DMS79 treated with DMSO at 0.1 percent for 48 hours (cell line): ENCODE data around the gene MMP12.

Experiments
- DNase-seq: peaks from one replicate; lab custom pipeline; 2025; lab: John Stamatoyannopoulos, UW

MMP12 gene

GRCh38 chr11:102850973-102851745 is 23.6 kb downstream of the MMP12 start:
- no peak for DNase-seq

DNA sequence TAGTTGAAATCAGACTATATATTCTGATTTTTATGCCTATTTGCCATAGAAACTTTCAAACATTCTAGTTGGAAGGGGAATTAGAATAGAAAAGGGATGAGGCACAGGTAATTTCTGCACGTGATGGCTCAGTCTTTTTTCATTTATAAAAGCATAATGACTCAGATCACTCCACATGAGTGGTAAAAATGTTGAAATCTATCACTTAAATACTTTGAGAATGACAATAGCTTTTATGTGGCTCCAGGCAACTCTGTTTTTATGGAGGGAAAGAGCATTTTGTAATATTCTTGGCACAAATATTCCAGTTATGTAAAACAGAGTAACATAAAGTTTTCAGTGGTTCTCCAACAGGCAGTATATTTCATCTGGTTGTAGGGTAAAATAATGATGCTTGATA is 25.5 kb downstream of the MMP12 start:
- DNase-seq = no peak

- no peak for DNase-seq
These were observed 28.5 kb downstream of the MMP12 start for GRCh38 chr11:102846292-102846691.

GRCh38 chr11:102843489-102843888 is 31.3 kb downstream of the MMP12 start, which contains the start of gene MMP3:
Gene MMP3, minus strand, starts transcription at chr11:102843609. Its CDS starts 63 bp downstream, at chr11:102843546.
- no peak for DNase-seq

GRCh38 chr11:102842930-102843329 is 31.9 kb downstream of the MMP12 start:
- no peak for DNase-seq

GRCh38 chr11:102840018-102840417 is 34.8 kb downstream of the MMP12 start:
- no peak for DNase-seq

GRCh38 chr11:102837646-102838045 is 37.1 kb downstream of the MMP12 start:
- no peak for DNase-seq

DNA sequence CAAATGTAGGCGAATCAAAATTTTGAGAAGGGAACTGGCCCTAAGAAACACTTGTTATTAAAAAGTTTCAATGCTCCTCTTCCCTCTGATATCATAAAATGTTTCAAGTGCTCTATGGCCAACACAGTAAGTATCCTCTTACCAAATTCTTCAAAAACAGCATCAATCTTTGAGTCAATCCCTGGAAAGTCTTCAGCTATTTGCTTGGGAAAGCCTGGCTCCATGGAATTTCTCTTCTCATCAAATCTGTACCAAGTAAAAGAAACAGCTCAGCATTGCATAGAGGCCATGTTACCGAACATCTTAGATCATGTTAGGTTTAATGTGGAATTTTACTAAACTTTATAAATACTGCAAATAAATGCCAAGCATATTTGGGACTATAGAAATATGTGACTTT is 37.6 kb downstream of the MMP12 start:
- DNase-seq = no peak

GRCh38 chr11:102836290-102836875 is 38.4 kb downstream of the MMP12 start:
- DNase-seq = no peak

DNA sequence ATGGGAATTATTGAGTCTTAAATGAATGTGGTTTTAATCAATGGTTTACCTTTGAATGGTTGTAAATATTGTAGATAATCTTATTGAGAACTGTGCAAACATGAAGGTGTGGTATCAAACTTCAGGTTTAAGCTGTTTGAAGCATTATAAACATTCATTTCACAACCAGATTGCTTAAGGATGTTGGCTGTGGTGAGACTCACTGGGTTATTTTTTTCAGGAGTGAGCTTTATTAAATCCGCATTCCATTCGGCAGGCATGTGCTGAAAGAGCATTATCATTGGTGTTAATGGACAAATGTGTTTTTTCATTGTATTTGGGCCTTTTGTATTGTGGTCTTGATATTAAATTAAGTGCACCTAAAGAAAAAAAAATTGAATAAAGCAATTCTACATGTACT is 41.1 kb downstream of the MMP12 start:
- DNase-seq = no peak

GRCh38 chr11:102832612-102833011 is 42.2 kb downstream of the MMP12 start:
- no peak for DNase-seq

DNA sequence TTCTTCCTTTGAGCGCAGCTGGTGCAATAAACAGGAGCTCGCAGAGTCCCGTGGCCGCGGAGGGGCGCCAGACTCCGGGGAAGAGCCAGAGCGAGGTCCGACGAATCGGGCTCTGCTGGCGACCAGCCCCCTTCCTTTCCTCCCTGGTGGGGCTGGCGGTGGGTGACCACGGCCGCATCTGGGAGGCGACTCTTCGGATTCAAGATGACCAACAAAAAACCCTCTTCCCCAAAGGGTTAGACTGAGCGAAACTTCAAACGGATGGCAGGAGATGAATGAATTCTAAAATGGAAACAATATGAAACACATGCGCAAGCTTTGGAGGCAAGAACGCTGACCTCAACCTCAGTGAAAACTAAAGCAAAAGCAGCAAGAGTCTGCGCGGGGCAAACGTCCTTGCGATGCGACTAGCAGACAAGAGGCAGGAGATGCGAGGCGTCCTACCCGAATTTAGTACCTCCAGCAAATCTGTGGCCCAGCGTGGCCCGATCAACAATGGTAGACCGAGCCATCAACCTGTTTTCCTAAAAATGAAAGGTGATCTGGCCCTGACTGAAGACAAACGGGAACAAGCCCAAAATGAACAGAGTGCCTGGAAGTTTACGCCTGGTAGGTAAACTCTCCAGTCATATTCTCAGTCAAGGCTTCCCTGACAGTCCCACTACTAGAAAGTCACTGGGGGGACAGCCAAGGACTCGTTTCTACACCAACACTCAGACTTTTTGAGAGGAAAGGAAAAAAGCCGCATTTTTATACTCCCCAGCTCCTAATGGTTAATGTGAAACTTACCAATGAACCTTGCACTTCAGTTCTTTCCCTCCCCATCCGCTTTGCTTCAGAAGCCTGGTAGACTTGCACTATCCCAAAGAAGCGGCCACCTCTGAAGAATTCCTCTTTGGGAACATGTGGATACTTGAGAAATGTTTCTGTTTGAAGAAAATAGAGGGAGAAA is 43.0 kb downstream of the MMP12 start:
- no peak for DNase-seq

DNA sequence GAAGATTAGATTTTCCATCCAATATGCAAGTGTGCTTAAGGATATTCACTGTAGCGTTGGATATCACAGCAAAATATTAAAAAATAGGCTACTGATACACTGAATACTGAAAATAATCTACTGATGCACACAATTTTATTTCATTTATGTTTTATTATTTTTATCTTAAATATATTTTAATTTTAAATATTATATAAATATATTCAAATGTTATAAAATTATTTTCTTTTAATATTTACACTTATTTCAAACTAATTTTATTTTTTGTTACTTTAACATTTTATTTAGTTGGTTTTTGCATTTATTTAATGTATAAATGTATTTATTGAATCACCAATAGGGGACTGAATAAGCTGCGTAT is 43.7 kb downstream of the MMP12 start:
- no peak for DNase-seq

GRCh38 chr11:102830001-102830727 is 44.6 kb downstream of the MMP12 start:
- DNase-seq = no peak

DNA sequence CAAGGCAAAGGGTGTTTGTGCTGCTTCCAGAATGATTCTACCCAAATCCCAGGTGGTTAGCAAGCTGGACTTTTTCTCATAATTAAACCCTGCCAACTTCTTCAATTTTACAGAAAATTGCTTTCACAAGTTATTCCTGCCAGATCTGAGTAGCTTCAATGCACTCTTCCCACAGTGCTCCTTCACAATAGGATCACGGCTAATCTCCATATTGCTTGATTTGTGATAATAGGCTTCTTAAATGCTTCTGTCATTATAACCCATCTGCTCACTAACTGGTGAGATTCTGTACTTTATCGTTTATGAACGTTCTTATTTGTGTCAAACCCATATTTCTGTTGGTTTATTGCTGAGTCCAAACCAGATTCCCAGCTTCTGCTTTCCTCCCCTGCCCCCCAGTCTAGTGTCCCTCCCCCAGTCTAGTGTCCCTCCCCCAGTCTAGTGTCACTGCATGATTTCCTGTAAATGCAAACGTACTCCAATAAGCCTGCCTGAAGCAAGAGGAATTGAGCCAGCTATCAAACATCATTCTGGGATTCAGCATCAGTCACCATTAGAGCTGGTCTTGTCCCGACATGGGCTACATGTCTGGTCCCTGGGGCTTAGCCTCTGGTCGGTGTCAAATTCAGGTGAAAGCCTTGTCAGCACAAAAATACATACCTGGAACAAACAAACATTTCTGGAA is 45.3 kb downstream of the MMP12 start:
- no peak for DNase-seq

DNA sequence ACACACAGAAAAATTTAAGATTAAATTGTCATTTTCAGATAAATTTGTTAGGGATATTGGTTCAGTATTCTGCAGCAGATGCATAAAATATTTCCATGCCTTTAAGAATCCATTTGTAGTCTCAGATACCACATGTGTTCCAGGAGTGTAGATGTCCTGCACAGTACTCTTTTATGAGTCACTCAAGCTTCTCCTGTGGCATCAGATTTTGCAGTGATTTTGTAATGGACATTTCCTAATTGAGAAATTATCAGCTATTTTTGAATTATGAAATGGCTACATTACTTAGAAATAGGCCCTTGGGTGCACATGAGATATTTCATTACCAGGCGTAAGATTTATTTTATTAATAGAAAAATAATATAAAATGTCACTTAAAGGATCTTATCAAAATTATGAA is 50.2 kb downstream of the MMP12 start:
- no peak for DNase-seq

- no peak for DNase-seq
These were observed 55.3 kb downstream of the MMP12 start for GRCh38 chr11:102819491-102819890.

- no peak for DNase-seq
These were observed 61.3 kb downstream of the MMP12 start for GRCh38 chr11:102813484-102813883.
